IPS-NIHi11 (cell line): ENCODE results near the gene TMEM81.

Experiments
- DNase-seq: peaks from one replicate; pipeline ENCODE4 v3.0.0; 2012; ENCODE audit warnings: mixed read lengths, low spot score

TMEM81 gene

GRCh38 chr1:205058853-205059252 is 25.4 kb downstream of the TMEM81 start:
- no peak for DNase-seq

GRCh38 chr1:205057808-205058575 is 26.3 kb downstream of the TMEM81 start:
- no peak for DNase-seq

- DNase-seq = no peak
Measured at GRCh38 chr1:205056956-205057568, 27.2 kb downstream of the TMEM81 start.

GRCh38 chr1:205056188-205056611 is 28.1 kb downstream of the TMEM81 start:
- DNase-seq = no peak

- DNase-seq = peak; percentile 45
Measured at GRCh38 chr1:205054013-205054412, 30.2 kb downstream of the TMEM81 start.

- DNase-seq = no peak
Measured at GRCh38 chr1:205053296-205053695, 31.0 kb downstream of the TMEM81 start.

GRCh38 chr1:205052690-205053089 is 31.6 kb downstream of the TMEM81 start:
- DNase-seq = no peak

- DNase-seq = no peak
Measured at GRCh38 chr1:205049479-205049878, 34.8 kb downstream of the TMEM81 start.

GRCh38 chr1:205048382-205048781 is 35.9 kb downstream of the TMEM81 start:
- no peak for DNase-seq

- DNase-seq = no peak
Measured at GRCh38 chr1:205047764-205048231, 36.5 kb downstream of the TMEM81 start.

- no peak for DNase-seq
Measured at GRCh38 chr1:205046870-205047269, 37.4 kb downstream of the TMEM81 start.

GRCh38 chr1:205045146-205045545 is 39.1 kb downstream of the TMEM81 start:
- no peak for DNase-seq

- DNase-seq = peak; percentile 62
Measured at GRCh38 chr1:205044741-205045140, 39.5 kb downstream of the TMEM81 start.

GRCh38 chr1:205043866-205044265 is 40.4 kb downstream of the TMEM81 start:
- DNase-seq = no peak

GRCh38 chr1:205042911-205043806 is 41.1 kb downstream of the TMEM81 start, which contains the start of gene CNTN2:
CNTN2 (plus strand) TSS chr1:205043212; CDS start chr1:205053186, 9,974 bp downstream.
- DNase-seq = peak; percentile 79

- no peak for DNase-seq
Measured at GRCh38 chr1:205041998-205042910, 42.0 kb downstream of the TMEM81 start.

GRCh38 chr1:205041001-205041715 is 43.1 kb downstream of the TMEM81 start:
- DNase-seq = no peak

- DNase-seq = no peak
Measured at GRCh38 chr1:205038132-205038786, 46.0 kb downstream of the TMEM81 start.

GRCh38 chr1:205037539-205037938 is 46.7 kb downstream of the TMEM81 start:
- no peak for DNase-seq
